ENCODE data around the gene CIDEA. TPM values are rescaled to one million over a fixed set of nuclear protein-coding genes. Genes with fewer than 3 reads are reported as not detected.
A peak's percentile ranks its signal among the peaks of the same experiment; 100 is the strongest.

The CIDEA gene
- total RNA-seq, 2 donors from 2014 or later: not detected

DNA sequence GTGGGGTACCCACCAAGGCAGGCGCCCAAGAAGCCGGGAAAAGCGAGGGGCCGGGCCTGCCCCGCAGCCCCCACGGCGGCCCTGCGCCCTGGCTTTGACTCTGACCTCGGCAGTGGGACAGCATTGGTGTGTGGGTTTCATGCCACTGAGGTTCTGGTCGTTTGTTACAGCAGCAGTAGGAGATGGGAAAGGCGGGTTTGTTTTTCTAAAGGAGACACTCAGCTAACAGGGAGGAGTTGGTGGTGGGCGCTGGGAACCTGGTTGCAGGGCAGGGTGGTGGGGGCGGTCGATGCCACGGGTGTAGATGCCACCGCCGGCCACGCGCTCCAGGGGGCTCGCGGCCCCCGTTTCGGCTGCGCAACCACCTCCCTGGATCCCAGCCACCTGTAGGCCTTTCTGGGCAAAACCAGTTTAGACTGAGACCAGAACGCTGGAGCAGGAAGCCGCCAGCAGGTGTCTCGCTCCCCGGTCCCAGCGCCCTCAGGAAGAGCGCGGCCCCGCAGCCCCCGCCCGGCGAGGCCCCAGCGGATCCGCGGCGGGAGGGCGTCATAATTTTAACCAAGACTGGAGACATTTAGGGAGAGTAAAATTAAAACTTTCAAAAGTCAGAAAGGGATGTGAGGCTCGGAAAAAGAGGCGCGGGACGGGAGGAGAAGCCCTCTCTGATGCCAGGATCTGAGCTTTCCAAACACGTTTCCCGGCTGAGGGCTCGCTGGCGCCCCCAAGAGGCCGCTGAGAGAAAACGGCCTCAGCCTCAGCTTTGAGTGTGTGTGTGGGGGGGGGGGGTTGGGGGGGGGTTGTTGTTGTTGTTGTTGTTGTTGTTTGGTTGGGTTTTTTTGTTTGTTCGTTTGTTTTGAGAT, 17.4 kb downstream of the CIDEA start:
- ATAC-seq (ENCODE audit: insufficient number of reproducible peaks, low FRiP score, low read depth): peak; percentile 88
- Histone ChIP-seq H3K27ac (peak overlapping the region; percentile 67 to 68), H3K27me3 (replicated peaks; ENCODE audit: insufficient read depth) (no peaks in the 10 kb centered on the region), H3K9me3 (no peaks in the 10 kb centered on the region), H3K4me1 (ENCODE audit: control insufficient read depth in 1 of 2, low read depth in 2 of 2) (peaks cover 0 to 8% of the 10 kb centered on the region in 2 donors), H3K36me3 (no peaks in the 10 kb centered on the region), H3K4me3 (peak overlapping the region; percentile 83)
- DNase-seq (ENCODE audit: low spot score): no peak
- TF ChIP-seq, protein P1, sequence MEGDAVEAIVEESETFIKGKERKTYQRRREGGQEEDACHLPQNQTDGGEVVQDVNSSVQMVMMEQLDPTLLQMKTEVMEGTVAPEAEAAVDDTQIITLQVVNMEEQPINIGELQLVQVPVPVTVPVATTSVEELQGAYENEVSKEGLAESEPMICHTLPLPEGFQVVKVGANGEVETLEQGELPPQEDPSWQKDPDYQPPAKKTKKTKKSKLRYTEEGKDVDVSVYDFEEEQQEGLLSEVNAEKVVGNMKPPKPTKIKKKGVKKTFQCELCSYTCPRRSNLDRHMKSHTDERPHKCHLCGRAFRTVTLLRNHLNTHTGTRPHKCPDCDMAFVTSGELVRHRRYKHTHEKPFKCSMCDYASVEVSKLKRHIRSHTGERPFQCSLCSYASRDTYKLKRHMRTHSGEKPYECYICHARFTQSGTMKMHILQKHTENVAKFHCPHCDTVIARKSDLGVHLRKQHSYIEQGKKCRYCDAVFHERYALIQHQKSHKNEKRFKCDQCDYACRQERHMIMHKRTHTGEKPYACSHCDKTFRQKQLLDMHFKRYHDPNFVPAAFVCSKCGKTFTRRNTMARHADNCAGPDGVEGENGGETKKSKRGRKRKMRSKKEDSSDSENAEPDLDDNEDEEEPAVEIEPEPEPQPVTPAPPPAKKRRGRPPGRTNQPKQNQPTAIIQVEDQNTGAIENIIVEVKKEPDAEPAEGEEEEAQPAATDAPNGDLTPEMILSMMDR (IDR thresholded peaks at IDR 0.05): peak; percentile 69

DNA sequence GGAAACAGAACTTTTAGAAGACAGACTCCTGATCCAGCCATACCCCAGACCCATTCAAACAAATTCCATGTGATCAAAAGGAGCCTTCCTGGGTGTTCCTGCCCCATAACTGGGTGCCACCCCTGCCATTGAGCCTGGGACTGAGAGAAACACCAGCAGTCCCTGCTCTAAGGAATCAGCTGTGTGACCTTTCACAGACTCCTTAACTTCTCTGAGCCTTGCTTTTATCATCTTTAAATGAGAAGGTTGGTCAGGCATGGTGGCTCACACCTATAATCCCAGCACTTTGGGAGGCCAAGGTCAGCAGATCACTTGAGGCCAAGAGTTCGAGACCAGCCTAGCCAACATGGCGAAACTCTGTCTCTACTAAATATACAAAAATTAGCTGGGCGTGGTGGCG, 20.6 kb downstream of the CIDEA start:
- Histone ChIP-seq H3K27ac (no peak overlapping the region), H3K4me3 (no peak overlapping the region), H3K4me1 (ENCODE audit: control insufficient read depth in 1 of 2, low read depth in 2 of 2) (peaks cover 6 to 34% of the 10 kb centered on the region in 2 donors), H3K9me3 (no peaks in the 10 kb centered on the region), H3K36me3 (no peaks in the 10 kb centered on the region), H3K27me3 (replicated peaks; ENCODE audit: insufficient read depth) (no peaks in the 10 kb centered on the region)
- TF ChIP-seq, protein P1 (IDR thresholded peaks at IDR 0.05): no peak
- ATAC-seq (ENCODE audit: insufficient number of reproducible peaks, low FRiP score, low read depth): no peak
- DNase-seq (ENCODE audit: low spot score): no peak

DNA sequence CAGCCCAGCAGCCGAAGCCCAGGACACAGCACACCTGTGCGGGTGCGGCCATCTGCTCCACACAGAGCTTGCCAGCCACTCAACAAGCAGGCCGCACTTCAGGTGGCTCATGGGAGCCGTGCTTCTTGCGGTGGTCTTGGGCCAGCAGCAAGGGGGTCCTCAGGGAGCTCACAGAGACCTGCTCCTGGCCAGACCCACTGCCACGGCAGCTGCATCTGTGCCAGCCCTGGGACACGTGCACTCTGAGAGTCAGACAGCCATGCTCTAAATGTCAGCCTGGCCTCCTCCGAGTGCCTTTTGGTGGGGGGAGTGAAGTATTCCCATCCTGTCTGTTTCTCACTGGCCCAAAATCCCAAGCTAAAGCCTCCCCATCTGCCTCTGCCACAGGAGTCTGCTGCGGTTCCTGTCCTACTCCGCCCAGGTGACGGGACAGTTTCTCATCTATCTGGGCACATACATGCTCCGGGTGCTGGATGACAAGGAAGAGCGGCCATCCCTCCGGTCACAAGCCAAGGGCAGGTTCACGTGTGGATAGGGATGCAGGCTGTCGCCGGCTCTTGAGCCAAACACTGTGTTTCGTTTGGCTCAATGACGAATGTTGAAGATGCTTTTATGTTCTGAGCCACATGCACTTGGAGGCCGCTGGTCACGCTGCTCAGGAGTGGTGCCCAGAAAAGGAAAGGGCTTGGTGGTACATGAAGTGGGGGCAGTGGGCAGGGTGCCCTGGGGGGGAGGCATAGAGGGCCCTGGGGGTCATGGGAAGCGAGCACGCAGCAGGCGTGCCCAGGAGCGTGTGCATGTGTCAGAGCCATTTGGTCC, 22.8 kb downstream of the CIDEA start:
- Histone ChIP-seq H3K27ac (peak overlapping the region; percentile 97 to 100), H3K4me3 (peak overlapping the region; percentile 72)

DNA sequence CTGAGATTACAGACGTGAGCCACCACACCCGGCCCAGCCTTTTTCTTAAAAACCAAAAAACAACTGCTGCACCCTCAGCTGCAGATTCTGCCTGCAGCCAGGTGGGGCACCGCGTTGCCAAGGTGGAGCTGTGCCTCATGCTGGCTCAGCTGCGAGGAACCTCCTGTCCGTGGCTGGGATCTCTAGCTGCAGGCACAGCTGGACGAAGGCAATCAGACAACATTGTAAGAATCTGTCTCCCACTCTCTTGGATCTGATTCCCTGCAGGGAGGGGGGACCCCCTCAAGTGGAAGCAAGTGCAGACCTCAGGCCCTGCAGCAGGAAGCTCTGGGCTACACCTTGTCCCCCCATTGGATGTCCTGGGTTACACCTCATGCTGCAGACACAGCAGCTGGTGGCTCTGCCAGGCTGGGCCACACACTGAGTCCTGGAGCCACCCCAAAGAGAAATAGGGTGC, 24.1 kb downstream of the CIDEA start:
- TF ChIP-seq, protein P1 (IDR thresholded peaks at IDR 0.05): no peak
- Histone ChIP-seq H3K27me3 (replicated peaks; ENCODE audit: insufficient read depth) (no peaks in the 10 kb centered on the region), H3K36me3 (no peaks in the 10 kb centered on the region), H3K27ac (peak overlapping the region; percentile 97 to 100), H3K9me3 (no peaks in the 10 kb centered on the region), H3K4me1 (ENCODE audit: control insufficient read depth in 1 of 2, low read depth in 2 of 2) (peaks cover 6 to 50% of the 10 kb centered on the region in 2 donors), H3K4me3 (peak overlapping the region; percentile 72)
- ATAC-seq (ENCODE audit: insufficient number of reproducible peaks, low FRiP score, low read depth): no peak
- DNase-seq (ENCODE audit: low spot score): no peak

More for the DNA sequence above, 22.8 kb downstream of the CIDEA start:
- Histone ChIP-seq H3K4me1 (ENCODE audit: control insufficient read depth in 1 of 2, low read depth in 2 of 2) (peaks cover 6 to 53% of the 10 kb centered on the region in 2 donors), H3K9me3 (no peaks in the 10 kb centered on the region), H3K27me3 (replicated peaks; ENCODE audit: insufficient read depth) (no peaks in the 10 kb centered on the region), H3K36me3 (no peaks in the 10 kb centered on the region)
- ATAC-seq (ENCODE audit: insufficient number of reproducible peaks, low FRiP score, low read depth) (no peak), DNase-seq (ENCODE audit: low spot score) (no peak)
- TF ChIP-seq, protein P1 (IDR thresholded peaks at IDR 0.05): no peak

All from thoracic aorta (tissue), 2 donors.